GM18858 (cell line): ENCODE data around the gene GOLPH3.

Experiments used
- ATAC-seq: cut with Tn5 transposase; IDR thresholded peaks from one replicate; pipeline ENCODE4 v1.9.1; 2021; ENCODE audit not compliant: unreplicated experiment

Gene GOLPH3

DNA sequence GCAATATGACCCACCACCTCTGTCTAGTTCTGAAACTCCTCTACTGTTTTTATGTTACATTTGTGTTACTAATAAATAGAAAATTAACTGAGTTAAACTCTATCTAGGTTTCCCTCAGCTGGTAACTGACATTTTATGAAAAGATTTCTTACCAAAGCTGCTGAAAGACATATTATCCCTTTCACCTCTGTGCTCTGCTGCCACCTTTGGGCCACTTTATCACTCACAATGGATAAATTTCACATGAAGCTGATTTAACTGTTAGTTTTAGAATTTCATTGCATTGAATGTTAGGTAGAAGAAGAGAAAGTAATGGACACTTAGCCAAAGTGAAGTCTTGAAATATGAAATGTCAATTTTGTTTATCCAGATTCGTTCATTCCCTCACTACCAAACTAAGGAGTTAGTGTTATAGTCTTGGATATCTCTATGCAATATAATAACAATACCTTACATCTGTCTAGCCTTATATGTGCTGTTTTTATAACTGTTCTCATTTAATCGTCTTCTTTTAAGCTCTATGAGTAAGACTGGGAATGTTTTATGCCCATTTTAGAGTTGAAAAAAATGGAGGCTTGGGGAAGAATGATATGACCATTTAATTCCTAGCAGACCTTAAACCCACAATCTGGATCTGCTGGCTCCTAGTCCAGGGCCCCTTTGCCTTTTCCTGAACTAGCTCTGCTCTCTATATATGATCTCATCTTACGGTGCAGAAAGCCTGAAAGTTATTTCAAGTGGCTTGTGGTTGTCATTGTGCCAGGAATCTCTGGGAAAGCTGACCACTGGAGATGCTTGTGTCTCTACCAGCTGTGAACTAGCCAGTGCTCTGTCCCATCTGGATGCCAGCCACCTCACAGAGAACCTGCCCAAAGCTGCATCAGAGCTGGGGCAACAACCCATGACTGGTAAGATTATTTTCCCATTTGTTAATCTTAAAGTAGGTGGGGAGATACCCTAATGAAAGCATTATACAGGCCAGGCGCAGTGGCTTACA lies 97.1 kb downstream of the GOLPH3 start:
- ATAC-seq, result no peak
